DND-41 (cell line): ENCODE data around the gene RPRD2.
"Not testable (repeated sequence)": the region's sequence is repeated elsewhere in the genome, so short reads cannot be mapped to it uniquely, and the experiment has no call there.

Source experiments
- ATAC-seq: fragments of 200-7000 bp; cut with Tn5 transposase; 3 replicates; pipeline ENCODE4 v1.9.1; 2021; ENCODE audit warnings: low read depth; ENCODE audit not compliant: insufficient read depth
- DNase-seq: peaks from one replicate; pipeline ENCODE4 v3.0.0-alpha.2; 2020
- H2AFZ ChIP-seq: 2 replicates; pipeline ENCODE4 v1.6.0; 2012; ENCODE audit warnings: low read depth, low read length
- H3K27ac ChIP-seq: 2 replicates; pipeline ENCODE4 v1.5.1; 2012; ENCODE audit warnings: low read length, inconsistent platforms
- H3K27me3 ChIP-seq: fragments of 200-600 bp; sonication (generic); 2 replicates; pipeline ENCODE4 v1.6.0; 2012; ENCODE audit warnings: low read length, mild to moderate bottlenecking, inconsistent platforms; ENCODE audit not compliant: insufficient read depth, poor library complexity
- H3K36me3 ChIP-seq: 2 replicates; pipeline ENCODE4 v1.5.1; 2012; ENCODE audit warnings: low read length, inconsistent platforms; ENCODE audit not compliant: insufficient read depth
- H3K4me1 ChIP-seq: 2 replicates; pipeline ENCODE4 v1.5.1; 2012; ENCODE audit warnings: mild to moderate bottlenecking, low read length; ENCODE audit not compliant: insufficient read depth
- H3K4me2 ChIP-seq: 2 replicates; pipeline ENCODE4 v1.6.0; 2012; ENCODE audit warnings: mild to moderate bottlenecking, moderate library complexity, low read length, inconsistent platforms; ENCODE audit not compliant: insufficient read depth
- H3K4me3 ChIP-seq, 2 experiments: fragments of 200-600 bp in 1 of 2; shearing (Covaris generic) in 1 of 2; 2 replicates each; pipeline ENCODE4 v1.5.1; 2012 to 2016; ENCODE audit warnings: inconsistent platforms in 2 of 2, low read length in 2 of 2, mild to moderate bottlenecking in 2 of 2, low read depth in 1 of 2, moderate library complexity in 1 of 2
- H3K79me2 ChIP-seq: 2 replicates; pipeline ENCODE4 v1.6.0; 2012; ENCODE audit warnings: low read length, inconsistent platforms; ENCODE audit not compliant: insufficient read depth
- H3K9ac ChIP-seq: 2 replicates; pipeline ENCODE4 v1.6.0; 2012; ENCODE audit warnings: low read depth, mild to moderate bottlenecking, inconsistent platforms, low read length, moderate library complexity
- H3K9me3 ChIP-seq: 2 replicates; pipeline ENCODE4 v1.5.1; 2012; ENCODE audit warnings: low read length, moderate library complexity, mild to moderate bottlenecking, inconsistent platforms; ENCODE audit not compliant: insufficient read depth, severe bottlenecking
- H4K20me1 ChIP-seq: 2 replicates; pipeline ENCODE4 v1.6.0; 2012; ENCODE audit warnings: low read length; ENCODE audit not compliant: insufficient read depth
- CTCF ChIP-seq: IDR thresholded peaks from 2 replicates; pipeline ENCODE4 v1.5.1; 2012; ENCODE audit warnings: borderline replicate concordance, low read length, moderate library complexity, mild to moderate bottlenecking; ENCODE audit not compliant: poor library complexity, severe bottlenecking; ENCODE audit errors: extremely low read depth
- EZH2 ChIP-seq: IDR thresholded peaks from 3 replicates; pipeline ENCODE4 v1.6.1; 2012; ENCODE audit warnings: borderline replicate concordance, low read depth, mild to moderate bottlenecking, moderate library complexity, low read length, inconsistent platforms; ENCODE audit not compliant: severe bottlenecking

The RPRD2 gene

GRCh38 chr1:150363426-150364230 is at the start of gene RPRD2:
TSS of gene RPRD2 (plus strand) at chr1:150364147. CDS start at chr1:150364715, 568 bp downstream.
- Histone ChIP-seq H3K9me3 (no peaks in the 10 kb centered on the region), H4K20me1 (no peaks in the 10 kb centered on the region; the same call in 1 of the 2 replicates), H3K4me1 (peaks cover 34% of the 10 kb centered on the region), H3K4me2 (peak within 1 kb of the TSS; percentile 70), H3K9ac (peak within 1 kb of the TSS; percentile 87), H3K27ac (peak within 1 kb of the TSS; percentile 96), H3K27me3 (no peaks in the 10 kb centered on the region), H3K4me3 (peak within 1 kb of the TSS; percentile 53 to 65), H2AFZ (peak within 1 kb of the TSS; percentile 82), H3K79me2 (peaks cover 49% of the 10 kb centered on the region), H3K36me3 (no peaks in the 10 kb centered on the region; the same call in 1 of the 2 replicates)
- TF ChIP-seq CTCF (no peak), EZH2 (no peak)
- DNase-seq: peak; percentile 100
- ATAC-seq: peak; percentile 90

- not testable (repeated sequence) for H3K27me3 ChIP-seq, H3K36me3 ChIP-seq, H3K9me3 ChIP-seq, H3K4me1 ChIP-seq, H2AFZ ChIP-seq, H3K4me3 ChIP-seq, H3K4me2 ChIP-seq, H3K27ac ChIP-seq, H3K79me2 ChIP-seq, H3K9ac ChIP-seq, DNase-seq, ATAC-seq, H4K20me1 ChIP-seq
These were observed 49.3 kb upstream of the RPRD2 start for GRCh38 chr1:150314691-150315090.

GRCh38 chr1:150320667-150320978 is 43.3 kb upstream of the RPRD2 start:
- H3K4me1 ChIP-seq: peaks cover 35% of the 10 kb centered on the region
- H2AFZ ChIP-seq: peak overlapping the region; percentile 48
- H3K27ac ChIP-seq: peak overlapping the region; percentile 93; the same call in 1 of the 2 replicates

More at GRCh38 chr1:150320667-150320978, 43.3 kb upstream of the RPRD2 start:
- TF ChIP-seq EZH2 (no peak), CTCF (no peak)
- peak overlapping the region; percentile 73 for H3K4me2 ChIP-seq
- no peaks in the 10 kb centered on the region for H3K9me3 ChIP-seq
- no peak for DNase-seq
- 0 out of 2 replicates have a peak, but pooled peaks cover 15% of the 10 kb centered on the region for H4K20me1 ChIP-seq
- H3K79me2 ChIP-seq: peaks cover 47% of the 10 kb centered on the region
- no peaks in the 10 kb centered on the region for H3K27me3 ChIP-seq
- H3K36me3 ChIP-seq: peaks cover 22% of the 10 kb centered on the region
- ATAC-seq: no peak
- peak overlapping the region; percentile 52 to 81; a peak in 3 of 4 replicates for H3K4me3 ChIP-seq
- H3K9ac ChIP-seq: peak overlapping the region; percentile 72
